Stimulated activated CD4-positive, alpha-beta T cell treated with anti-CD3 and anti-CD28 coated beads, TNF-alpha, amount 100 ng/mL, for 4 hours (primary cell): ENCODE measurements around the gene ANKRD44.

ENCODE experiments used
- DNase-seq, 3 experiments: peaks; one replicate each; pipeline ENCODE4 v3.0.0-alpha.2; 2020; ENCODE audit warnings: low read depth in 3 of 3

ANKRD44 gene

DNA sequence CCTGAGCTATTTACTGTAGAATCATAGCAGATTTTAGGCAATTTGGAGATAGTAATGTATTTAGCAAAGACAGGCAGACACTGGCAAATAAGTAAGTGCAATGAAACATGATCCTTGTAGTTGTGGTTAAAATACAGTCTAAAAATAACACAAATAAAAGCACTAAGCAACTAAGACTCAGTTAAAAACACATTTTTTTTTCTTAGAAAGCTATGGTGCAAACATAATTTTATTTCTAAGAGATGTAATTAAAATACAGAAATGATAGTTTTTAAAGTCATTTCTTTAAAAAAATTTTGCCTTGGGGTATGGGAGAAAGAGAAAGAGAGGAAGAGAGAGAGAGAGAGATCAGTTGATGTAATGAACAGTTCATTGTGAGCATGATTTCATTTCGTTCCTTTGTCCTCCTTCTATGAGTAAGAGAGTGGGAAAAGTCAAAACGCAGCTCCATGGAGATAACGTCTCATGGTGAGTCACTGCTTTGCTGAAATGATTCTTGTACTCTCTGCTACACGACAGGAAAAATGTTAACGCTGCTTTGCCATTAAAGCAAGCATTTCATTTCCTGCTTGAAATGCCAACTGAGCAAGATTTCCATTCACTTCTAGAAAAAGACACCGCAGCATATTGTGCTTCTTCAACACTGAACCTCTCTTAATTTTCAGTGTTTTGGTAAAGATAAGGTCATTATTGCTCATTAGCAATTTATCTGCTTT, 322.8 kb downstream of the ANKRD44 start:
- DNase-seq: peak in 1 of 3 experiments; percentile 5

DNA sequence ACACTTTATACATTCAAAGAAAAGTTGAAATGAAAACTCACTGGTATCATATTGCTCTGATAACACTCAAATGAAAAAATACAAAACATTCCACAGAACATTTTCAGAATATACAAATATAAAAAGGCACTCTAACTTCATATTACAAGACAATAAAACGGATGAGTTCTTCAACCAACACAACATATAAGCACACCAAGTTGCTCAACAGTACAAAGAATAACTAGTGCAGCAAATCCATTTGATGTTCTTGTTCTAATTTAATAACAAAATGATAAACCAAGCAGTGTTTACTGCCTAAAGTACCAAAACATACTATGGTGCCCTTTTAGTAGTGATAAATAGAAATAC, 323.3 kb downstream of the ANKRD44 start:
- no peak for DNase-seq

DNA sequence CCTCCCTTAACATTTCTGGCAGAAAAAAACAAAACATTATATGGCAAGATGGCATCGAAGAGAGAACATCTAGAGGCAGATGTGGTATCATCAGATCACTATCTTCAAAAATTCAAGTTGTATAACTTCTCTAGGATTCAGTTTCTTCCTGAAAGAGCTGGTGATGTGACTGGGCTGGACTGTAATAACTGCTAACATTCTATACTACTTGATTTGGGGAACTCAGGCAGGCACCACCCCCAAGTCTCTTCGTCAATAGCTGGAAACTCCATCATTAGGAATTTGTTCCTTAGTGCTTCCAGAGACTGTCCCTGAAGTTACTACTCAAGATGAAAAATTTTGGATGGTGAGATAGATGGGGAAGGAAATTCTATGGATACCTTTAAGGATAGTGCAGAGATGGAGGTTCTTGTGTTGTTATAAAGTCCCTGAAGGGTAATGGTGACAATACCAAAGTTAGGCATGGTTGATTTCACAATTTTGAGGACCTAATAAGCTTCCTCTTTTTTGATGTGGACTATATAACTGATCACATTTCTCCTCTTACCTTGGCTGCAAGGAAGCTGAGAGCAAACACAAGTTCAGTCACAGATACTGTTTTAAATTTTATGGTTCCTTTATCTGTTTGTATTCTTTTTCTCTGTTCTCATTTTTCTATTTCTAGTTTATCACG, 324.9 kb downstream of the ANKRD44 start:
- DNase-seq: no peak

DNA sequence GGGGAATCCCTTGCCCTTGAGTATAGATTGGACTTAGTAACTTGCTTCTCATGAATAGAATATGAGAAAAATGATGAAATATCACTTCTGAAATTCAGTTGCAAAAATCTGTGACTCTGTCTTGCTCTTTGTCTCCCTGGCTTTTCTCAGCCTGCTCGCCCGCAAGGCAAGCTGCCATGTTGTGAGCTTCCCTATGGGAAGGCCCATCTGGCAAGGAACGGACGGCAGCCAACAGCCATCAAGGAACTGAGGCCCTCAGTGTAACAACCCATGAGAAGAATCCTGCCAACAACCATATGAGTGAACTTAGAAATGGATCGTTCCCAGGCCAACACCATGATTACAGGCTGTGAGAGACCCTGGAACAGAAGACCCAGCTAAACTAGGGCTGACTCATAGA, 325.7 kb downstream of the ANKRD44 start:
- DNase-seq: no peak

DNA sequence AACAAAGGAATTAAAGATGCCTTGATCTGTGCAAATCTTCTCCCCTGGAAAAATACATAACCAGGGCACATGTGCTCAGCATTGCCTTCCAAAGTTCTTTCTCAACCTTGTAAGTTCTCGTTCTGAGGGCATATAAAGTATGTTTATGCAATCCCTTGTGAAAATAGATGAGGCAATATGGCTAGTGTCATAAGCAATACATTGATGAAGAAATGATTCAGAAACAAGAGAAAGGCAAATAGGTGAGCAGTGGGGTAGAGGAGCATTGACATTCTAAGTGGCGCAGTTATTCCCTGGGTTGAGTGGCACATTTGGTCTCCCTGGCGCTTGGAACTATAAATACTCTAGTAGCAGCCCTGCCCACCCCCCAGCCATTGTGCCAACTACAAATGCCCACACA, 326.6 kb downstream of the ANKRD44 start:
- no peak for DNase-seq

DNA sequence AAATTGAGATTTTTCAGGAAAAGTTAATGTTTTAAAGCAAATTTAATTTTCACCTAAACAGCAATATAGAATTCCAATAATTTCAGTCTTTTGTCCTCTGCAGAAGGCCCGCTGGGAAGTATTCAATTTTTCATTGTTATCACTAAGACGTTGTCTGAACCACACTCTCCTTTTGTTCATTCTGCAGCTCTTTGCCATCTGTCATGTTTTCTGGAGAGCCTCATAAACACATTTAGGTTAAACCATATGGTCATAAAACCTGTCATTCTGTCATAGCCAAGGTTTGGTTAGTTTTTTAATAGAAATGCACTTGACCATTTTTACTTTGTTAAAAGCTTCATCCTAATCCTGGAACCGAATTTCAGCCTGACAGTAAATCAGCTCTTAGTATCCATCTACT, 330.1 kb downstream of the ANKRD44 start:
- no peak for DNase-seq

DNA sequence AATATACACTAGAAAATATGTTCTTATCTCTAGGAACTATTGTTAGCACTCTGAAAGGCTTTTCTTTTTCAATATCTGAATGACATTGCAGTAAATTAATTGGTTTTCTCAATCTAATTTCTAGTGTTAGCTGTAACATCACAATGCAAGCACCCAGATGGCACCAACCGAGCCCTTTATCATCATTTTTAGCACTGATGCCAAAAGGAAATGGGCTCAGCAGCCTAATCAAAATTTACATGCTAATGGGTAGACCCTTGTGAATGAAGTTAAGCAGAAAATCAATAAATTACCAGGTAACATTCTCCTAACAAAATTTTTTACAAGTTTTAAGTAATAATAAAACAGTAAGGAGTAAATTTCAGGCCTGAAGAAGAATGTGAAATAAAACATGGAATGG, 330.6 kb downstream of the ANKRD44 start:
- no peak for DNase-seq

DNA sequence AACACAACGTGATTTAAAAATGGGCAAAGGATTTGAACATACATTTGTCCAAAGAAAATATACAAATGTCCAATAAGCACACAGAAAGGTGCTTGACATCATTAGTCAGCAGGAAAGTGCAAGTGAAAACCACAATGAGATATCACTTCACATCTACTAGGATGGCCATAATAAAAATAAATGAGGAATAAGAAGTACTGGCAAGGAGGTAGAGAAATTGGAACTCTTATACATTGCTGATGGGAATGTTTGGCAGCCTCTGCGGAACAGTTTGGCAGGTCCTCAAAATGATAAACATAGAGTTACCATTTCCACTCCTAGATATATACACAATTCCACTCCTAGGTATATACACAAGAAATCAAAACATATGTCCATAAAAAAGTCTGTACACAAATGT, 333.1 kb downstream of the ANKRD44 start:
- DNase-seq: no peak

DNA sequence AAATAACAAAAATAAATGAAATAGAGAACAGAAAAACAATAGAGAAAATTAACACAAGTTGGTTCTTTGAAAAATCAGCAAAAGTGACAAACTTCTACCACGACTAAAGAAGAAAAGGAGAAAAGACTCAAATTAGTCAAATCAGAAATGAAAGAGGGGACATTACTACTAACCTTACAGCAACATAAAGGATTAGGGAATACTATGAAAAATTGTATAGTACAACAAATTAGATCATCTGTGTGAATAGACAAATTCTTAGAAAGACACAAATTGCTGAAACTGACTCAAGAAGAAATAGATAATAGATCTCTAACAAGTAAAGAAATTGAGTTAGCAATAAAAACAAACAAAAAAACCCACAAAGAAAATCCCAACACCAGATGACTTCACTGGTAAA, 335.6 kb downstream of the ANKRD44 start:
- no peak for DNase-seq

DNA sequence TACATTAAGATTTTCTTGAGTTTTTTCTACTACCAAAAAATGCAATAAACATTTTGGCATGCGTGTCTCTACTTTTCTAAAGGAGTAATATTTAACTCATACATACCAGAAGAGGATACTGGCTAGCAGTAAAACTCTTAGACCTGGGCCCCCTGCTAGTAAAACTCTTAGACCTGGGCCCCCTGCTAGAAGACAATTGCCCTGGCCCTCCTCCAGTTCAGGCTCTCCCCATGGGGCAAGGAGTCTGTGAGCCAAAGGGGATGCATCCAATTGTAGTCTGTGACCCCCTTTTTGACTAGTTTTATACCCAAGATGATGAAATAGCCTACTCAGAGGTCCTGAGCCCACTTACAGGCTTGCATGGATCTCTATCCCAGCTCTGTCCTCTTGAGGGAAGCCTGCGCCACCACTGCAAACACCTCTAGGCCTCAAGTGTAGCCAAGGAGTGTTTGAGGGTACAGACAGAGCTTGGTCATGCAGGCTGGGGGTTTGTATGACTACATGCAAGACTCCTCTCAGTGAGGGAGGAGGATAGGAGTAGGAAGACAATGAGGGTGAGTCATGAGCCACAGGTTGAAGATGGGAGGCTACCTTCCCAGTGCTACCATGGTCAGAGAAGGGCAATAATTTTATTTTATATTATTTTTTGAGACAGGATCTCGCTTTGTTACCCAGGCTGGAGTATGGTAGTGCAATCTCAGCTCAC, 338.9 kb downstream of the ANKRD44 start:
- DNase-seq: no peak

DNA sequence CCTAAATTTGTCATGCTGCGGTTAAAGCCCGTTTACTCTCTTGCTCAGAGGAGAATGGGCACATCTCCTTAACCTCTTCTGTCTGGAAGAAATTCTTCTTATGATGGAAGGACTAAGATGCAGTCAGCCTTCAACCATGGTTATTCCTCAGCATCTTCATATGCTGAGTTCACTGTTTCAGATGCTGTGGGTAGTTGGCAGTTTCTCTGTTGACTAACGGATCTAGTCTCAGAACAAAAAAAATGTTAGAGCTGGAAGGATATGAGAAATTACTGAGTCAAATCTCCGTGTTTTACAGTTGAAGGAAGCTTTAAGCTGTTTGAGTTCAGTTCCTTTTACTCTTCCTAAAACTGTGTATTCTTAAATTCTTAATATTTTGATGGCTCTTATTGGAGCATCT, 340.5 kb downstream of the ANKRD44 start:
- no peak for DNase-seq

DNA sequence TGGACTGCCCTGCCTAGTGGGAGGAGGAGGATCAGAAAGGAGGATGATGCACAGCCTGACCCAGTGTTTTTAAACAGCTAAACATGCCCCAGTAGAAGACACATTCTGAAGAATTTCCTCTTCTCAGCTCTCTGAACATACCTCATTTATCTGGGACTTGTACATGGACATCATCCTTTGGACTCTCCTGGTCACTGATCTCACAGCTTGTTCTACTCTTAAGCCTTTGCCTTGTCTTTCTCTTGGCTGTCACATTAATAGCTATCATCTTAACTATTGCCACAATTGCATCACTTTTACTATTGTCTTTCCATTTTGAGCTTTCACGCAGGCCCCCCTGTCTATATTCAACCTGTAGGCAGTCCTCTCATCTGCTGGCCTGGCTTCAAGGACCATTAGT, 342.1 kb downstream of the ANKRD44 start:
- no peak for DNase-seq

DNA sequence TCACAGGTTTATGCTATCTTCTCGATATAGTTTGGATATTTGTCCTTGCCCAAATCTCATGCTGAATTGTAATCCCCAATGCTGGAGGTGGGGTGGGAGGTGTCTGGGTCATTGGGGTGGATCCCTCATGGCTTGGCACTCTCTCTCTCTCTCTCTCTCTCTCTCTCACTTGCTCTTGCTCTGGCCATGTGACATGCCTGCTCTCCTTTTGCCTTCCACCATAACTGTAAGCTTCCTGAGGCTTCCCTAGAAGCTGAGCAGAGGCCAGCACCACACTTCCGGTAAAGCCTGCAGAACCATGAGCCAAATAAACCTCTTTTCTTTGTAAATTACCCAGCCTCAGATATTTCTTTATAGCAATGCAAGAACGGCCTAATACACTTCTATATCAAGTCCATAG, 342.8 kb downstream of the ANKRD44 start:
- no peak for DNase-seq

DNA sequence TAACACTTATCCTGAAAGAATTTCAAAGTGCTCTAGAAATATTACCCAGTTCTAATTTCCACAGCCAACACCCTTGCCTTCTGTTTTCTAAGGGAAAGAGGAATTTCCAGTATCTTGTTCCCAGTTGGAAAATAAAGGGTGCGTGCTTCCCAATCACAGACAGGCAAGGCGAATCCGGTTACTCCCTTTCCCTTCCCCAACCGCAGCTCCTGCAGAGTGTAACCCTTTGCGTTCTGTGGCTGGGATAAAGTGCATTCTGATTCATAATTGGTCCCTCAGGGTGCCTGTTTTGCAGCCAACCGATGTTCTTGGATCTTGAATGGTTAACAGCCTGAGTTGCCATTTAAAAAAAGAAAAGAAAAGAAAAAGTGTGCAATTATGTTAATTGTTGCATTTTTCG, 343.5 kb downstream of the ANKRD44 start:
- DNase-seq: no peak

DNA sequence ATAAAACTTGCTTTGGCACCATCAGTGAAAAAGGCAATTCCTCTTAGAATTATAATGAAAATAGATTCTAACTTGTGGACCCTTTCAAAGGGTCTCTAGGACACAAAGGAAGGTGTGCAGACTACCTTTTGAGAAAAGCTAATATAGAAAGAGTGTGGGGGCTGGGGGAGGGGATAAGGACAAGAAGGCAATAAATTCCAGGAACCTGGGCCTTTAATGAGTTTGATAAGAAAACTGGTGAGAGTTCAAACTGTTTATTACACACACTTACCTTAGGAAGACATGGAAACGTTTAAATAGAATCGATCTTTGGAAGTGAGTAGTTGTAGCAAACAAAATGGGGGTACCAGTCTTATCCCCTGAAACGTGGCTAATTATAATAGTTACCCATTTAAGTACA, 344.5 kb downstream of the ANKRD44 start:
- DNase-seq: no peak

DNA sequence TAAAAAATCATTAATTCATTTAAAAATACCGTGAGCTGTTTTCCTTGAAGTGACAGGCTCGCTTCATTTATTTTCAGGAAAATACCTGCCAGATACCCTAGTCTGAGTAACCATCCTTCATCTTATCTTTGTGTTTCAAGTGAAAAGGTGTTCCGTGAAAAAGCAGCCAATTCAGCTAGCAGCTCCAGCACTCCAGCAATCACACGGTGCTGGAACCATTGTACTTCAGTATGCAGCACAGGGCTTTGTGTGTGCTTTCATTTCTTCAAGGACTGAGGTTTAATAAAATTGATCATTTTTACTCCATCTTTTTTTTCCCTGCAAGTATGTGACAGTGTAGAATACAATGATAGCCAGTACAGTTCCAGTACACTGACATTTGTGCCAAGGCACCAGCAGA, 344.9 kb downstream of the ANKRD44 start:
- no peak for DNase-seq

DNA sequence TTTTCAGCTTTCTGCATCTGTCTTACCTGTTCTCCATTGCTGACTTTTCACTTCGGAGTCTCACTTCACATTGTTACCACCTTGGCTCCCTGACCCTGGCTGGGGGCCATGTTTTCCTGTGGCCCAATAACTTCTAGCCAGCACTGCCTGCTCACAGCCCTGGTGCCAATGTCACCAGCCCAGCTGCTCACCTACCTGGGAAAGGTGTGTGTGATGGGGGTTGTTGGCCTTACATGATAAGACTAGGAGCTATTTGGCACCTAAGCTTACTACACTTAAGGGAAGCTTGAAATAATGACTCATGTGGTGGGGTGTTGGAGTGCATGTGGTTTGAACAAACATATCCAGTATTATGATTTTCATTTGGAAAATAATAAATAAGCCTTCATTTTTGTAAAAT, 346.6 kb downstream of the ANKRD44 start:
- no peak for DNase-seq

DNA sequence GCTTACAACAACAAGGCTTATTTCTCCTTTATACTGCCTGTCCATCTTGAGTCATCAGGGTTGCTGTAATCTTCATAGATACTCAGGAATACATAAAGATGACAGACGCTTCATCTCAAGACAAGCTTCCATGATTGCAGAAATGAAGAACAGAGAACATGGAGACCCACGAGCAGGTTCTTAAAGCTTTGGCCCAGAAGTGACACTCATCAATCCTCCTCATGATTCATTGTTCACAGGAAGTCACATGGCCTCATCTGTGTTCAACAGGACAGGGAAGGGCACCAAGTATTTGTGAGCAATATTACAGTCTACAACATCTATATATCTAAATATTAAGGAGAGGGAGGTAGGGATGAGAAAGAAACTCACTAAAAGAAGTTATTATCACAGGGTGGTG, 347.5 kb downstream of the ANKRD44 start:
- DNase-seq: no peak

DNA sequence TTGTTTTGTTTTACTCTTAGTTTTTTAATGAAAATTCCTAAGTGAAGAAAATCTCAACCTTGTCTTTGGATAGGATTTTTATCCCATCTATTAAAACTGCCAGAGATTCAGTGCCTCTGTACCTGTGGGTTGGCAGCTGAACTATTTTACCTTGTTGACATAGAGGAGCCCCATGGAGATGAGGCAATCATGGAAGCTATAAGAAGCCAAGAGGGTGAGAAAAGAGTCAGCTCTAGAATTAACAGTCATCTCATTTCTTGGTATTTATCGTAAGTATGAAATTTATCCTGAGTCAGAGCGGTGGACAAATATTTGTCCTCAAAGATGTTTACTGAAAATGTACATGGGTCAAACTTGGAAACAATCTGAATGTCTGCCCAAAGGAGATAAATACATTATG, 348.3 kb downstream of the ANKRD44 start:
- DNase-seq: no peak

DNA sequence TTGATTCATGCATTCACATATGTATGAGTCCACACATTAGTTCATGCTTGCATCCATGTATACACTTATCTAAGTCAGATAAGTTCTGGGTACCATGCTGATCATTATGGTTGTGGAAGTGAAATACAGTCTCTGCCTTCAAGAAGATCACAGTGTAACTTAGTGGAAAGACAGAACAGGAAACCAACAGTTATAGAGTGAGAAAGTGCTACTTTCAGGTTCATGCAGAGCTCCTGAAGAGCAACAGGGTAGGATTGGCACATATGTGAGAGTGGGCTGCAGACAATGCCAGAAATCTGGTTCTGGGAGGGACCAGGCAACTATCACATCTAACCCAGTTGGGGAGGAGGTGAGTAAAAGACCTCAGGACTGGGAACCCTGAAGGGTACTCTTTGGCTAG, 348.7 kb downstream of the ANKRD44 start:
- DNase-seq: no peak

DNA sequence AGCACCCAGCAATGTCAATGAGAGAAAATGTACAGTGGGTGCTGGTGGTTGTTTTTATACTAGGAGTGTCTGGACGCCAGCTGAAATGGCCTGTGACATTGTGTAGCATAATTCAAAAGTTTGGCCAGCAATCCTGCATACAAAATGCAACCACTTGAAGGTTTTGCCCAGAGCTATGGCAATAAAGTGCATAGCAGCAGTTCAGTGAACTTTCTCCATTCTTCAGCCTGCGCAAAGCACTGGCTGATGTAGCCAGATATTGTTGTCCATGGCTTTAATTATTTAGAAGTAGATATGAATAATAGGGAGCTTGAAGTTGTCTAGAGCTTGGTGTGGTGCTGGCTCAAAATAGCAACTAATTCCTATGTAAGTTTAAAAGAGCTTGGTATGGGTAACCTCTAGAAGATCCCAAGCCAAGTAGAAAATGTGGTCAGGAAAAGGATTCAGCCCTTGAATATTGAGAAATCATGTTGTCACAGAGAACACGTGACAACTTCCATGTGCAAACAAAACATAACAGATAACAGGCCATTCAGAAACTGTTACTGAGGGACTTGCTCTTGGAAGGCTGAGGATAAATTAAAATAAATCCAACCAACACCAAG, 350.7 kb downstream of the ANKRD44 start:
- no peak for DNase-seq

DNA sequence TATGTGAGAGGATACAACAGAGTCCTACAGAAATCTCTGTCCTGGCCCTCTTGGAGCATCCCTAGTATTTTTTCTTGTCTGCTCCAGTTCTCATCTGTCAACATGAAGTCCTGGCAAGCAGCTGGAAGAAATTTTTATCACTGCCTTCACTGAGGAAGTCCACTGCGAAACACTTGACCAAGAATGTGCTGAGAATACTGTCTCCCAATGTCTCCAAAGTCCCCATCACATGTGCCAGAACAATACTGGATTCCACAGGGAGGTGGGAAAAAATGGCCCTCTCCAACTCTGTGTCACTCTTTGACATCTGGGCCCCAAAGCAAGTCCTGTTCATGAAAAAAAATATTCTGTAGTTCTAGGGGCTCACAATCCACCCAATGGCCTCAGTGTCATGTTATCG, 351.3 kb downstream of the ANKRD44 start:
- no peak for DNase-seq
